ENCODE results near the gene ACAP3.

- no peak for TF ChIP-seq EZH2phosphoT487 (IDR thresholded peaks at IDR 0.05; ENCODE audit: low read length)
- TF ChIP-seq EZH2 (optimal IDR thresholded peaks at IDR 0.05; ENCODE audit: low read depth, low read length) = no peak
- no peak for TF ChIP-seq CTCF (IDR thresholded peaks at IDR 0.05; ENCODE audit: low read length)
Measured at GRCh38 chr1:1331068-1331965, 23.6 kb upstream of the ACAP3 start, which contains the start of gene TAS1R3.

Data from MM.1S (cell line).